Fibroblast of lung (primary cell): ENCODE results near the gene SYT15.

ENCODE experiments used
- EZH2 ChIP-seq: IDR thresholded peaks from 2 replicates; pipeline ENCODE4 v1.5.1; 2012; ENCODE audit warnings: low read length, control low read depth, mild to moderate bottlenecking; ENCODE audit errors: missing control alignments
- TF ChIP-seq, protein P1 (sequence below), 2 donors: IDR thresholded peaks in 1 of 2; conservative IDR thresholded peaks in 1 of 2; 1 replicate in 1 of 2; 2 replicates in 1 of 2; pipeline ENCODE4 v1.5.1; 2011 to 2012; ENCODE audit warnings: low read length in 2 of 2, control low read depth in 1 of 2, inconsistent platforms in 1 of 2, low read depth in 1 of 2, mild to moderate bottlenecking in 1 of 2

DNA sequence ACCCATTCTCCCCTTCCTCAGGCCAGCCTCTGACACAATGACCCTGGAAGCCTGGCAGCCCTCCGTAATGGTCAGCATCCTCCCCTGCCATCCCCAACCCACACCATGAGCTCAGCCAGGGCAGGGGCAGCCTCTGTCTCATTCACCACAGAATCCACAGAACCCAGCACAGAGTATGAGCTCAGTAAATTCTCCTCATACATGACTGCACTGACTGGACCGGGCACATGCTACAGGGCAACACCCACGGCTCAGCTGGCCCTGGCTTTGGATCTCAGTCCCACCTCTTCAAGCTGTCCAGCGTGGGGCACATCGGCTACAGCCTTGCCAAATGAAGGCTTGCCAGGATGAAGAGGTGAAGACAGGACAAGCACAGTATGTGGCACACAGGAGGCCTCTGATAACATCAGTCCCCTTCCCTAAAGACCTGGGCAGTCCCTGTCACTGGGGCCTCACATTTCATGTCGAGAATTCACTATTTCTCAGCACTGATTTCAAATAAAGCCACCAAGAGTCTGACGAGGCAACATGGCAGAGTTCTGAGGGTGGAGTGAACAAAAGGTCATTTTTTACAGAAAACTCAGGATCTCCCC lies 30.3 kb upstream of the SYT15 start:
- TF ChIP-seq, protein P1, sequence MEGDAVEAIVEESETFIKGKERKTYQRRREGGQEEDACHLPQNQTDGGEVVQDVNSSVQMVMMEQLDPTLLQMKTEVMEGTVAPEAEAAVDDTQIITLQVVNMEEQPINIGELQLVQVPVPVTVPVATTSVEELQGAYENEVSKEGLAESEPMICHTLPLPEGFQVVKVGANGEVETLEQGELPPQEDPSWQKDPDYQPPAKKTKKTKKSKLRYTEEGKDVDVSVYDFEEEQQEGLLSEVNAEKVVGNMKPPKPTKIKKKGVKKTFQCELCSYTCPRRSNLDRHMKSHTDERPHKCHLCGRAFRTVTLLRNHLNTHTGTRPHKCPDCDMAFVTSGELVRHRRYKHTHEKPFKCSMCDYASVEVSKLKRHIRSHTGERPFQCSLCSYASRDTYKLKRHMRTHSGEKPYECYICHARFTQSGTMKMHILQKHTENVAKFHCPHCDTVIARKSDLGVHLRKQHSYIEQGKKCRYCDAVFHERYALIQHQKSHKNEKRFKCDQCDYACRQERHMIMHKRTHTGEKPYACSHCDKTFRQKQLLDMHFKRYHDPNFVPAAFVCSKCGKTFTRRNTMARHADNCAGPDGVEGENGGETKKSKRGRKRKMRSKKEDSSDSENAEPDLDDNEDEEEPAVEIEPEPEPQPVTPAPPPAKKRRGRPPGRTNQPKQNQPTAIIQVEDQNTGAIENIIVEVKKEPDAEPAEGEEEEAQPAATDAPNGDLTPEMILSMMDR (conservative IDR thresholded peaks at IDR 0.05 in 1 of 2, IDR thresholded peaks at IDR 0.05 in 1 of 2; ENCODE audit: low read depth in 1 of 2, low read length in 2 of 2) = no peak
- TF ChIP-seq EZH2 = no peak
